ENCODE results near the gene MBTPS1.

- TF ChIP-seq POLR2AphosphoS5 (IDR thresholded peaks at IDR 0.05; ENCODE audit: low read depth, low read length): no peak
- TF ChIP-seq POLR2A (IDR thresholded peaks at IDR 0.05; ENCODE audit: low read depth, low read length): no peak
These were observed 52.8 kb downstream of the MBTPS1 start for GRCh38 chr16:84063980-84064379.
